Tibial artery (tissue), 4 donors: Measurements from ENCODE around the gene SNCB.

Experiments used
- DNase-seq, 2 donors: peaks; one replicate each; pipeline ENCODE4 v3.0.0-alpha.2; 2019
- H3K27ac ChIP-seq, 2 donors: fragments of 200-600 bp; sonication (generic) in 1 of 2; 1 replicate in 1 of 2; 2 replicates in 1 of 2; pipeline ENCODE4 v1.5.1; 2018 to 2019; ENCODE audit warnings: mild to moderate bottlenecking in 1 of 2
- H3K27me3 ChIP-seq, 2 donors: fragments of 200-600 bp; sonication (generic) in 1 of 2; one replicate each; pipeline versions ENCODE4 v1.5.1 to v1.6.0; 2016 to 2019
- H3K36me3 ChIP-seq, 3 donors: fragments of 200-600 bp; sonication (generic) in 2 of 3; one replicate each; pipeline ENCODE4 v1.5.1; 2016 to 2019; ENCODE audit warnings: mild to moderate bottlenecking in 2 of 3
- H3K4me1 ChIP-seq, 4 donors: fragments of 200-600 bp; sonication (generic) in 2 of 4; 1 replicate in 3 of 4; 2 replicates in 1 of 4; pipeline ENCODE4 v1.5.1; 2016 to 2019
- H3K4me3 ChIP-seq, 2 donors: fragments of 200-600 bp; sonication (generic) in 1 of 2; 1 replicate in 1 of 2; 2 replicates in 1 of 2; pipeline ENCODE4 v1.5.1; 2018 to 2019; ENCODE audit warnings: mild to moderate bottlenecking in 2 of 2
- H3K9me3 ChIP-seq, 3 donors: fragments of 200-600 bp; sonication (generic) in 1 of 3; one replicate each; pipeline ENCODE4 v1.5.1; 2016 to 2019
- intact Hi-C: fragments of 100-400 bp; cut with DNase I; formaldehyde crosslinking; loops from one replicate; pipeline ENCODE4 v1.15.0; 2023; ENCODE audit warnings: low total_unique reads
- TF ChIP-seq, protein P1 (sequence below), 2 experiments: fragments of 200-600 bp in 1 of 2; fragments of 450-650 bp in 1 of 2; IDR thresholded peaks; one replicate each; pipeline ENCODE4 v1.5.1; 2017 to 2019; ENCODE audit warnings: antibody characterized with exemption in 2 of 2, mild to moderate bottlenecking in 1 of 2, moderate library complexity in 1 of 2

SNCB gene

DNA sequence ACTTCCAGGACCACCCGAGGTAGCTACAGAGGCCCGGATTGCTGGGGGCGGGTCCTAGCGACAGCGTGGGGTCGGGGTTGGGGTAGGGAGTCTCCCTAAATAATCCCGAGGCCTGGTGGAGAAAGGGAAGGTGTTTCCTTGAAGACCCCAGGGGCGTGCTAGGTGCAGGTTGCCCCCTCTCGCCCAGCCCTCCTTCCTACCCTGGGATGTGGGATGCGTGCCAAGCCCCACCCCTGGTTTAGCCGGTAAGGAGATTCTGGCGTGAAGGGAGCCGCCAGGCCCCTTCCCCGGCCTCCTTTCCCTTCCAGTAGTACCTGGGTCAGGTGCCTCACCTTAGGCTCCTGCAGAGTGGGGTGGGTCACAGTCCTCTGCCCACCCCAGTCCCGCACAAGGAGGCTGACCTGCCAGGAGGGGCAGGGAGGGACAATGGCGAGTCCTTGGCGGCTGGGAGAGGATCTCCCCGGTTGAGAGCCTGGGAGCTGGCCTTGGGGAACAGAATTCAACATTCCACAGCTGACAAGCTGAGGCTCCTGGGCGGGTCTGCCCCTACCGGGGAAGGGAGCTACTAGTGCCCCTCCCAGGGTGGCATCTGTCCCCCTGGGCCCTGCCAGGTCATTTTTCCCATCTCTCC, 17.6 kb upstream of the SNCB start:
- intact Hi-C loops, result loop anchor here (5.0 to 10.0 kb wide), 2 partner anchors 111 to 233 kb away; partner anchors contain the start of genes CLTB and RNF44
- peaks cover 4 to 9% (median 5%) of the 10 kb centered on the region in 3 donors for H3K36me3 ChIP-seq
- no peaks in the 10 kb centered on the region for H3K27me3 ChIP-seq
- H3K27ac ChIP-seq, result peak overlapping the region; percentile 70 to 81
- peak; percentile 48 to 75 for DNase-seq
- H3K4me1 ChIP-seq, result peaks cover 0 to 29% (median 17%) of the 10 kb centered on the region in 4 donors
- no peaks in the 10 kb centered on the region for H3K9me3 ChIP-seq
- TF ChIP-seq, protein P1, sequence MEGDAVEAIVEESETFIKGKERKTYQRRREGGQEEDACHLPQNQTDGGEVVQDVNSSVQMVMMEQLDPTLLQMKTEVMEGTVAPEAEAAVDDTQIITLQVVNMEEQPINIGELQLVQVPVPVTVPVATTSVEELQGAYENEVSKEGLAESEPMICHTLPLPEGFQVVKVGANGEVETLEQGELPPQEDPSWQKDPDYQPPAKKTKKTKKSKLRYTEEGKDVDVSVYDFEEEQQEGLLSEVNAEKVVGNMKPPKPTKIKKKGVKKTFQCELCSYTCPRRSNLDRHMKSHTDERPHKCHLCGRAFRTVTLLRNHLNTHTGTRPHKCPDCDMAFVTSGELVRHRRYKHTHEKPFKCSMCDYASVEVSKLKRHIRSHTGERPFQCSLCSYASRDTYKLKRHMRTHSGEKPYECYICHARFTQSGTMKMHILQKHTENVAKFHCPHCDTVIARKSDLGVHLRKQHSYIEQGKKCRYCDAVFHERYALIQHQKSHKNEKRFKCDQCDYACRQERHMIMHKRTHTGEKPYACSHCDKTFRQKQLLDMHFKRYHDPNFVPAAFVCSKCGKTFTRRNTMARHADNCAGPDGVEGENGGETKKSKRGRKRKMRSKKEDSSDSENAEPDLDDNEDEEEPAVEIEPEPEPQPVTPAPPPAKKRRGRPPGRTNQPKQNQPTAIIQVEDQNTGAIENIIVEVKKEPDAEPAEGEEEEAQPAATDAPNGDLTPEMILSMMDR (IDR thresholded peaks at IDR 0.05), result no peak
- H3K4me3 ChIP-seq, result peak overlapping the region; percentile 66 to 74

DNA sequence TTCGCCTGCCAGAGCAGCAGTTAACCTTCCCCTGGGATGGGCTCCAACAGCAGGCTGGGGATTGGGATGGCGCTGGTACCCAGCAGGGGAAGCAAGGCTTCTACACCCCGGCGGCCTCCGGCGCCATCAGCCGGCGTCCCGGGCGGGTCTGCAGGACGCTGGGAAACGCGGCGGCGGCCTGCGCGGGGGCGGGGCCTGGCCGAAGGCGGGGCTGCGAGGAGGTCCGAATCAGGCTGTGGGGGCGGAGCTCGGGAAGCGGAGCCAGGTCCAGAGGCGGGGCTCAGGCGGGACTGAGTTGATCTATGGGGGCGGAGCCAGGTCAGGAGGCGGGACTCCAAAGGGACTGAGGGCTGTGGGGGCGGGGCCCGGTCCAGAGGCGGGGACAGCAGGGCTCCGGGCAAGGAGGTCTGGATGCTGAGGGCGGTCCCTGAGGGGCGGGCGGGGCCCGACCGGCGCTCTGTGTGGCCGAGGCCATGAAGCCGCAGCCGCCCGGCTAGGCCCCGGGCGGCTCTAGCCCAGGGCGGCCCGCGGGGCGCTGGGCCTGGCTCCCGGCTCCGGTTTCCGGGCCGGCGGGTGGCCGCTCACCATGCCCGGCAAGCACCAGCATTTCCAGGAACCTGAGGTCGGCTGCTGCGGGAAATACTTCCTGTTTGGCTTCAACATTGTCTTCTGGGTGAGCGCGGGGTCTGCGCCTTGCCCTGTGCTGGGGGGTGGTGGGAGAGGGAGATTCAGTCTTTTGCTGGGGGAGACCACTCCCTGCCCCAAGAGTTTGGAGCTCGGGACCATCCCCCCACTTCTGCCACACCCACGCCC, 16.9 kb upstream of the SNCB start, which contains the start of gene TSPAN17:
TSS of gene TSPAN17 (plus strand) at position 455 of the 813 bp plus-strand sequence. CDS start at position 587, 132 bp downstream.
- intact Hi-C loops, result loop anchor here (5.0 to 10.0 kb wide), 2 partner anchors 110 to 232 kb away; partner anchors contain the start of genes CLTB and RNF44

DNA sequence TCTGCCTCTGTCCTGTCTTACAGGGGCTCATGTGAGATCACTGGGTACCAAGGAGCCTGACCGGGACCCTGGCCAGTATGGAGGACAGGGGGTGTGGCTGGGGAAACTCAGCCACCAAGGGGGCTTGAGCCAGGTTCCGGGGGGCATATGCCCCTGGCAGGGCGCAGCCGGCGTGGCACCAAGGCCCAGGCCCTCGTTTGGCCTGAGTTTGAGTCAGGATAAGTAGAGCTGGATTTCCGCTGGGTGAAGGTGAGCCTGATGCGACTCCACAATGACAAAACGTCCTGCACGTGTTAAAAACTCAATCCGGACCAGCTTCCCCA, 16.3 kb upstream of the SNCB start:
- Histone ChIP-seq H3K4me3 (peak overlapping the region; percentile 66 to 74), H3K36me3 (no peaks in the 10 kb centered on the region), H3K27ac (peak overlapping the region; percentile 65 to 84), H3K27me3 (no peaks in the 10 kb centered on the region), H3K4me1 (peaks cover 0 to 29% (median 17%) of the 10 kb centered on the region in 4 donors), H3K9me3 (no peaks in the 10 kb centered on the region)
- DNase-seq, result no peak
- intact Hi-C loops, result loop anchor here (5.0 to 10.0 kb wide), 2 partner anchors 109 to 232 kb away; partner anchors contain the start of genes CLTB and RNF44
- TF ChIP-seq, protein P1 (IDR thresholded peaks at IDR 0.05), result no peak

More for the DNA sequence above, 16.9 kb upstream of the SNCB start, which contains the start of gene TSPAN17:
- Histone ChIP-seq H3K36me3 (peaks cover 0 to 1% (median 0%) of the 10 kb centered on the region in 3 donors), H3K27me3 (no peaks in the 10 kb centered on the region), H3K27ac (peak within 1 kb of the TSS; percentile 70 to 84), H3K4me3 (peak within 1 kb of the TSS; percentile 66 to 74), H3K9me3 (no peaks in the 10 kb centered on the region), H3K4me1 (peaks cover 0 to 29% (median 17%) of the 10 kb centered on the region in 4 donors)
- TF ChIP-seq, protein P1 (IDR thresholded peaks at IDR 0.05), result peak in 1 of 2 experiments; percentile 23
- peak; percentile 100 for DNase-seq

DNA sequence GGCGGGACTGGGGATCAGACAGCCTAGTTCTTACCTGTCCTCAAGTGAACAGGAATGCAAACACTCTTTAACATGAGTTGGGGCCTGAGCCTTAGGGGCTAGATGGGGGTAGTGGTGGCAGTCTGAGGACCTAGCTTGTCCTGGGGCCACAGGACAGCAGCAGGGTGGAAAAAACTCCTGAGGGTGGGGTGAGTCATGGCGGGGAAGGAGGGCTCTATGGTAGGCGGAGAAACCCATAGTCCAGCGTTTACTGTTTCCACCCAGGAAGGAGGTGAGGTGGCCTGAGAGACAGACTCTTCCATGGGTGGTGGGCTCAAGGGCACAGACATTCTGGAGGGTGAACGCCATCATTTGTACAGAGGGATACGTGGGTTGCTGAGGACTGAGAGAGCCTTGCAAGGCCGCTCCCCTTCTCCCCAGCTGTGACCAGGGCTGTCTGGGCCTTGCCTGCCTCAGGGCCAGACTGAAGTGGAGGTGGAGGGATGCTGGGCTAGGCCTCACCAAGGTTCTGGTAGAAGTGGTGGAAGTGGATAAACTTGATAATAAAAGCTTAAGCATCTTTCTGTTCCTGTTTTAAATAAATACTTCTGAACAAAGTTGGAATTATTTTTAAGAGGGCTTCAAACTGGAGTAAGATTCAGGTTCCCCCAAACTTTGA, 15.8 kb upstream of the SNCB start:
- H3K4me3 ChIP-seq, result peak overlapping the region in 1 of 2 donors; percentile 66
- H3K36me3 ChIP-seq, result no peaks in the 10 kb centered on the region
- intact Hi-C loops, result loop anchor here (5.0 to 10.0 kb wide), 2 partner anchors 109 to 231 kb away; partner anchors contain the start of genes CLTB and RNF44
- H3K9me3 ChIP-seq, result no peaks in the 10 kb centered on the region
- TF ChIP-seq, protein P1 (IDR thresholded peaks at IDR 0.05), result no peak
- peak overlapping the region; percentile 65 to 84 for H3K27ac ChIP-seq
- no peaks in the 10 kb centered on the region for H3K27me3 ChIP-seq
- peaks cover 0 to 29% (median 17%) of the 10 kb centered on the region in 4 donors for H3K4me1 ChIP-seq
- DNase-seq, result no peak
